GM19397 (cell line): ENCODE data around the gene ENPP7.

Experiments
- ATAC-seq: cut with Tn5 transposase; IDR thresholded peaks from one replicate; pipeline ENCODE4 v1.9.1; 2021; ENCODE audit warnings: mild to moderate bottlenecking, moderate library complexity; ENCODE audit not compliant: unreplicated experiment

The ENPP7 gene, protein sequence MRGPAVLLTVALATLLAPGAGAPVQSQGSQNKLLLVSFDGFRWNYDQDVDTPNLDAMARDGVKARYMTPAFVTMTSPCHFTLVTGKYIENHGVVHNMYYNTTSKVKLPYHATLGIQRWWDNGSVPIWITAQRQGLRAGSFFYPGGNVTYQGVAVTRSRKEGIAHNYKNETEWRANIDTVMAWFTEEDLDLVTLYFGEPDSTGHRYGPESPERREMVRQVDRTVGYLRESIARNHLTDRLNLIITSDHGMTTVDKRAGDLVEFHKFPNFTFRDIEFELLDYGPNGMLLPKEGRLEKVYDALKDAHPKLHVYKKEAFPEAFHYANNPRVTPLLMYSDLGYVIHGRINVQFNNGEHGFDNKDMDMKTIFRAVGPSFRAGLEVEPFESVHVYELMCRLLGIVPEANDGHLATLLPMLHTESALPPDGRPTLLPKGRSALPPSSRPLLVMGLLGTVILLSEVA

DNA sequence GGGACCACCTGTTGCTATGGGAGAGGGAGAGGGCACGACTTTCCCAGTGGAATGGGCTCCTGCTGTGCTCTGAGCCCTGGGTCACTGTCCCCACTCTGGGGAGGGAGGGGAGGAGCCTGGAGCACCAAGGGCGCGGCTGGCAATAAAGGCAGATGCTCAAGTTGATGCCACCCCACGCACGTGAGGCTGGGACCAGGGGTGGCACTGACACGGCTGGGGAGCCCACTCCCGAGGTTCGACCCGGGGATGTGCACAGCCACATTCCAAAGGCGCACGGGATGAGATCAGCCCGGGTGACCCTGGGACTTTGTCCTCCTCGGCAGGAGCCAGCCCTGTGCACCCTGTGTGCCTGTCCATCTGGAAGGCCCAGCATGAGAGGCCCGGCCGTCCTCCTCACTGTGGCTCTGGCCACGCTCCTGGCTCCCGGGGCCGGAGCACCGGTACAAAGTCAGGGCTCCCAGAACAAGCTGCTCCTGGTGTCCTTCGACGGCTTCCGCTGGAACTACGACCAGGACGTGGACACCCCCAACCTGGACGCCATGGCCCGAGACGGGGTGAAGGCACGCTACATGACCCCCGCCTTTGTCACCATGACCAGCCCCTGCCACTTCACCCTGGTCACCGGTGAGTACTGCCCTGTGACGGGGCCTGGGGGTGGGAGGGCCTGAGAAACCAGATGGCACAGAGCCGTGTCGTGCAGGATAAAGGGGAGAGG is at the start of gene ENPP7:
Gene ENPP7, plus strand, starts transcription at position 175 of the 715 bp plus-strand sequence. Its CDS starts 197 bp downstream, at position 372.
- ATAC-seq: no peak

DNA sequence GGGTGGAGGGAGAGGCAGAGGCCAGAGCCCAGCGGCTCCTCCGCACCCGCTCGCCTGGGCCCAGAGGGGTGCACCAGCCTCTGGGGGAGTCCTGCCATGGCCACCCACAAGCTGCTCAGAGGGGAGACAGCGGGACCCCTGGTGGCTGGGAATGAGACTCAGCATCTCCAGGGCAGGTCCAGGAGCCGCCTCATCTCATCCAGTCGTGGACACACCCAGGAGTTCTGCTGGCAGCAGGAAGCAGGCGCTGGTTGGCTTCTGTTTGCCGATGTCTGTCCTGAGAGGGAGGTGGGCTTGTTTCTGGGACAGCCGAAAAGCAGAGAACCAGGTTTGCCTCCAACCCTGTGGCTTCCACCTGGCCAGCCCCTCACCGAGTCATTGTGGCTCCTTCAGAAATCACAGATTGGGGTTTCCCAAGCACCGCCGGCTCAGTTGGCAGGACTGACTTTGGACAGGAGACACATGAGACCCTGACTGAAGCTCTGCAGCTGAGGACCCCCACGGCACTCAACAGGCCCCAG is 49.6 kb upstream of the ENPP7 start:
- ATAC-seq: no peak

DNA sequence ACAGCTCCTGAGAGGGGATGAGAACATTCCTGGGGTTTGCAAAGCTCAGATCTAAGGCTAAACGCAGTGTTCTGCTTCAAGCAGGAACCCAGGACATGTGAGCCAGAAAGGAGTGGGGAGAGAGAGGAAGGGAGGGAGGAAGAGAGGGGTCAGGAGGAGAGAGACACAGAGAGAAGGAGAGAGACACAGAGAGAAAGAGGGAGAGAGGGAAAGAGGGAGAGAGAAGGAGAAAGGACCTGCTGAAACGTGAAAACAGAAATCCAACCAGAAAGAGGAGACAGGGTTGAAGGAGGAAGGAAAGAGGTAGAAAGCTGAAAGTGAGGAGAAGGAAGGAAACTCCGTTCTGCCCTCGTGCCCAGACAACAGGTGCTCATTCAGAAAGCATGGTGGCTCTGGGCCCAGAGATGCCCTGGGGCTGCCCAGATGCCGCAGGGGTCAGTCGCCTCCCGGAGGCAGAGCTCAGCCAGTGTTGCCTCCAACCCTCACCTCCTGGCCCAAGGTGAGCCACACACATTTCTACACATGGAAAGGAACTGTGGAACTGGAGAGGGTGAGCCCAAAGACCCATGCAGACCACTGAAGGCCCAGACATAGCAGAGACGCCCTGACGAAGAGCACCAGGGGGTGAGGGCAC is 49.0 kb upstream of the ENPP7 start:
- no peak for ATAC-seq

DNA sequence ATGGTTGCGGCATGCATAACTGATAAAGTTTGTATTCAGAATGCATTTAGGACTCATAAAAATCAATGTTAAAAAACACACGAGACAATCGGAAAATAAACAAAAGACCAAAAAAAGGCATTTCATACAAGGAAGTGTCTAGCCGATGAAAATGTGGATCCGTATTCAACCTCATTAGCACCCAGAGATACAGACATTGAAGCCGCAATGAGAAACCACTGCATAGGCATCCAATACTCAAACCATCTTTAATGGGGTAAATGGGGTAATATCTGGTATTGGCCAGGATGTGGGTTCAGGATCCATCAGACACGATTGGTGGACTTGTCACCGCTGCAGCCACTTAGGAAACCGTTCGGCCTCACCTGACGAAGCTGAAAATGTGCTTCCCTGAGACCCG is 47.4 kb upstream of the ENPP7 start:
- no peak for ATAC-seq

DNA sequence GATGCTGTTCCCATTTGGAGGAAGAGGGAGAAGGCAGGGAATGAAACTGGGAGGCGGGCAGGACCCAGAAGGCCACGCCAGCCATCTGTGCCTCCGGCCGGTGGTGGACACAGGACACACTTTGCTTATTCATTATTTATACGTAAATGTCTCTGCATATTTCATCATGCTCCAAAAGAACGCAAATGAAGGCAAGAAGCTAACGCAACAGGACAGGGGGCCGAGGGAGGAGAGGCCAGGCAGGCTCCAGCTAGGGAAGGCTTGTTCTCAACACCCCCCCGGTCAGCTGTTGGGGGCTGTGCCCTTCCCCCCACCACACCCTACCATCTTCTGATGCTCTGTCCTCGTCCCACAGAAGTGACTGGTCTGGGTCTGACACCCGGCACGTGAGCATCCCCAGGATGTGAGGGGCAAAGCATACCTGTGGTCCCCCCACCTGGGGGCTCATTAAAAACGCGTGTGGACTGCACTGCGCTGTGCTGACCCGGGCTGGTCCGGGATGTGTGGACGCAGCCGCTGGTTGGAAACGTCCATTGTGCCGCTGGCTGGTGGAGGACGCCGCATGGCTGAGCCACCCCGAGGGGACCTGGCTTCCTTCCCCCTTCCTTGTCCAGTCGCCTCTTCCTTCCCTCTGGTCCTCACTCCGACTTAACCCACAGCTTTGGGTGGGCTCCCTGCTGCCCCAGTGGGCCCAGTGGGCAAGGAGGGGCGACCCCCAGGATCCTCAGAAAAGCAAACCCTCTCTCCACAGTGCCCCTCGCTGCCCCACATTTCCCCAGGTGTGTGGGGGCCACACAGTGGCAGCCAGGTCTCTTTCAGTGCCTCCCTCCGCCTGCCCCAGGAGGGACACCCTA is 46.4 kb upstream of the ENPP7 start:
- ATAC-seq: no peak

DNA sequence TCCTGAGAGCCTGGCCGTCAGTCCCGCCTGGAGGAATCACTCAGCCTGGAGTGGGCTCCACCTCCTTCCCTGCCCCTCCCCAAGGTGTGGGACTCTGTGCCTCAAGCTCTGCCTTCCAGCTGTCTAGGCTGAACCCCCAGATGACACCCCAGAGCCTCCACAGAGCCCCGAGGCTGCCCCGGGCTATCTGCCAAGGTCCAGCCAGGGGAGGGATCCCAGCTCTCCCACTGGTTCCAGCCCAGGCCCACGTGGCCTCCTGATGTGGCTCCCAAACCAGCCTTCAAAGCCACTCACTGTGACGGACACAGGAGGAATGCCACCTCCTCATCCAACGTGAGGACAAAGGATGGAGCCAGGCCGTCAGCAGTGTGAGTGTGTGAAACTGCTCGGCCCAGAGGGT is 45.6 kb upstream of the ENPP7 start:
- ATAC-seq: no peak

DNA sequence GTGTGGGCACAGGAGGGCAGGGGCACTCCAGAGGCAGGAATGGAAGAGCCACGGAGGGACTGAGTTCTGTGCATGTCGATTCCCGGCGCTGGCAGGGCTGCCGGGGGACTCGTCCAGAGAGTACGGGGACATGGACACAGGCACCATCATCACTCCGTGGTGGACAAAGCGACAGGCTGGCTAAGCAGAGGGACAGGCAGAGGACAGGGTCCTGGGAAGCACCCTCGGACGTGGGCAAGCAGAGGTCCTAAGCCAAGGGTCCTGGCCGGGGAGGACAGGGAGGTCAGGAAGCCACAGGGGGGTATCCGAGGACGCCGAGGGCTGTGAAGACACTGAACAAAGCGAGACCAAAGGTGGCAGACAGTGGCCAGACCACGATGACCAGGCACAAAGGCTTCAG is 44.3 kb upstream of the ENPP7 start:
- no peak for ATAC-seq

DNA sequence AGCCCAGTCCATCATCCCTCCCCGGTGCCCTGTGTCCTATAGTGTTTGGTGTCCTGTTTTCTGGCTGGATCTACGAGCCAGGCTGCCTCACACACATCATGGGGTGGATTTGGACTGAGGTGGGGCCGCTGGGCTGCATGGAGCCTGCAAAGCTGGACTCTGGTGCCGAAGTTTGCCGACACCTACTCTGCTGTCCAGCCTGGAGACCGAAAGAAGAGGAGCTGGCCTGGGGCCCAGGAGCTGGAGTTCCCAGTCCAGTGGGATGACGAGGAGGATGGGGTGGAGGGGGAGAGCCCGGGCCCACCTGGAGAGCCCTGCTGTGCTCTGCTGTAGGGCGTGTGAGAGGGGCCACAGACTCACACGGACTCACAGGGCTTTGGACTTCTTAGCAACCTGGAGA is 40.3 kb upstream of the ENPP7 start:
- ATAC-seq: no peak

DNA sequence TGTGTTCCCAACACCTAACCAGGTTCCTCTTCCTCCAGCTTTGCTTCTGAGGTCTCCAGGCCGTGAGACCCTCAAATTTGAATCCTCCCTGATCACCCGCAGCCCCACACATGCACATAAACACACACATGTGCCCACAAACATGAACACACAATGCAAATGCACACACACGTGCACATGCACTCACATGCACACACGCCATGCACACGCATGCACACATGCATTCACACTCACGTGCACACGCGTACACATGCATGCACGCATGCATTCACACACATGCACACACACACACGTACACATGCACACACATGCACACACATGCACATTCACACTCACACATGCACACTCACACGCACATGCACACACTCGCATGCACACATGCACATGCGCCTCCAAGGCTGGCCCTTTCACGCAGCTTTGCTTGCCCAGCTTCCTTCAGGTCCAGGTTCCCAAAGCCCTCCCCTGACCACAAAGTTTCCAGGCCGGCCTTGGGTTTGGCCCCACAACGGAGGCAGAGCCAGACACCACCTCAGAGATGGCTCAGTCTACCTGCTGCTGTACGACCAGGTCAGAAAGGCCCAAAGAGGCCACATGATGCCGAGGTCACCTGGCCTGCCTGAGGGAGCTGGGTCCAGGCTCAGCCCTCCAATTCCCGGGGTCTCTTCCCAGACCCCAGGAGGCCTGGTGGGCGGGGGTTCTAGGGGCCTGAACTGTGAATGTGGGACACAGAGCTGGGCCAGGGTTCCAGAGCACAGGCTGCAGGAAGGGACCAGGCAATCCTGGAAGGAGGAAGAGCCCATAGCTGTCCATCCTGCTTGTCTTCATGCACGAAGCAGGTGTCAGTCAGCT is 39.5 kb upstream of the ENPP7 start:
- ATAC-seq: no peak

DNA sequence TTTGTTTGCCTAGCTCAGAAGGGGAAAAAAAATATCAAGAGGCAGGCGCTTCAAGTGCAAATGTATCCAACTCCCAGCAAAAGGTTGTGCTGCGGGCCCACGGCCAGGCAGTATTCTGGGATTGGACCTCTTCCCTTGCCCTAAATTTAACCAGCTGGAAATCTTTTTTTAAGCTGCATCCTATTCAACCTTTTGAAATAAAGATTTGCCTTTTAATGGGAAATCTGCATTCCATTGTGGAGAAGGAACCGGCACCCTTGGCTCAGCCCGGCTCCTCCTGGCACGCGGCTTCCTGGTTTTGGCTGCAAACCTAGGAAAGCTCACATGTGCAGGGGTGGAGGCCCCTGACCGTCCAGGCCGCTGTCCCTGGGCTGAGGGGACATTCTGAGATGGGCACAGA is 38.8 kb upstream of the ENPP7 start:
- no peak for ATAC-seq

DNA sequence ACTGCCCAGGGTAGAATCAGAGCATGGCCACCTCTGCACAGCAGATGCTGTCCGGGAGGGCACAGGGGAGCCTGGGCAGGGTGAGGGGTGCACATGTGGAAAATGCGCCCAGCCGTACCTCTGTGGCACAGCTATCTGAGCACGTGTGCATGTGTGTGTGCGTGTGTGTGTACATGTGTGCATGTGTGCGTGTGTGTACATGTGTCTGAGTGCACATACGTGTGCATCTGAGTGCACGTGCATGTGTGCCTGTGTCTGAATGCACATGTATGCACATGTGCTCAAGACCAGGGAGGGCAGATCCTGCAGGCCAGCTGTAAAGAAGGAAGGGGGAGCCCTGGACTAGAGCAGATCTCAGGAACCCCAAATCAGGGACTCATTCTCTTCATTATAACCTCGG is 37.3 kb upstream of the ENPP7 start:
- ATAC-seq: no peak

DNA sequence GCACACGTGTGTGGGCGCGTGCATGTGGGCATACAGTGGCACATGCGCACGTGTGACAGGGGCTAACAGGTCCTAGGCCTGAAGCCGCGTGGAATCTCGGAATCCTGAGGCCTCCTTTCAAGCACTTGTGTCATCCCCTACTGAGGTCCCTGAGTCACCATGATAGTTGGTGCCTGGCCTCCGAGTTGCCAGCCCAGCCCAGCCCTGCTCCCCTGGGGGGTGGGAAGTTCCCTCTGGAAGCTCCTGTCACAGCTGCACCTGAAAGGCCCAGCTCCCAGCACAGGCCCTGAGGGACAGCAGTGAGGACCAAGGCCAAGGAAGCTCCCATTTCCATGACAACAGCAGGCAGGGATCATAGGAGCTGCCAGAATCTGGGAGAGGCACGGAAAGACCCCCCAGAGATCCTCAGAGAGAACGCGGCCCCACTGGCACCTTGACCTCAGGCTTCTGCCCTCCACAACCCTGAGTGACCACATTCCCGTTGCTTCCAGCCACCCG is 35.4 kb upstream of the ENPP7 start:
- ATAC-seq: no peak

DNA sequence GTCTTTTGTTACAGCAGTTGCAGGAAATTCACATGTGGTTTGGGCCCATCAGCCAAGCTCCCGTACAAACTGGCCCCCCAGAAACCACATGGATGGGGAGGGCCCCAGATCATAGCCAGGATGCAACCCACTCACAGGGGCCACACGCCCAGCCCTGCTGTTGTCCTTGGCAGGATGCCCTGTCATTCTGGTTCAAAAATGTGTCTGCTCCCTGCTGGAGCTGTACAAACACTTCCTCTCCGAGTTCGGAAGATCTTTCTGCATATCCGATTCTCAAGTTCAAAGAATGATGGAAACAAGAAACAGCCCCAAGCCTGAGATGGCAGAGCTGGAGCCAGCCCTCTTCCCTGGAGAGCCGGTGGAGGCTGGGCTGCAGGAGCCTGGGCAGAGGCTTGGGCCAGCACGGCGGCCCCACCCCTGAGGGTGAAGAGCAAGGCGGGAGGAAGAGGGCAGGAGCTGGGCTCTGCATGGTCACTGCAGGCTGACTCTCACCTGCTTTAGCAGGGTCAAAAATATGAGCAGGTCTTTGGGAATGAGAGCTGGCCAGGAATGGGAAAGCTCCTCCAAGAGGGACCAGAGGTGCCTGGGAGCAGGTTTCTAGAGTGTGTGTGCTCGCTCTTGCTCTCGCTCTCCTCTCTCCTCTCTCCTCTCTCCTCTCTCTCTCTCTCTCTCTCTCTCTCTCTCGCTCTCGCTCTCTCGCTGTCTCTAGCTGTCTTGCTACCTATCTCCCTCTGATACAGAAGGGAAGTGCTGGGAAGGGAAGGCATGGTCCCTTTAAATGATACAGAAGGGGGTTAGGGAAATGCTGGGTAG is 34.7 kb upstream of the ENPP7 start:
- no peak for ATAC-seq

DNA sequence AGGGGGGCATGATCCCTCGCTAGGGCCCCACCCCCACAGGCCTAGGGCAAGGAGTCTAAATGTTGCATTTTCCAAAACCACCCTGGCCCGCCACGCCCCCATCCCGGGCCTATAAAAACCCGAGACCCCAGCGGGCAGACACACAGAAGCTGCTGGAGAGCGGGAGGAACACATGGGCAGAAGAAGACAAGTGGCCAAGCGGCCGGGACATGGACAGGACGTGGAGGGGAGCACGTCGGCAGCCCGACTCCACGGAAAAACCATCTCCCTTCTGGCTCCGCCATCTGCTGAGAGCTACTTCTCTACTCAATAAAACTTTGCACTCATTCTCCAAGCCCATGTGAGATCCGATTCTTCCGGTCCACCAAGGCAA is 34.1 kb upstream of the ENPP7 start:
- ATAC-seq: no peak

DNA sequence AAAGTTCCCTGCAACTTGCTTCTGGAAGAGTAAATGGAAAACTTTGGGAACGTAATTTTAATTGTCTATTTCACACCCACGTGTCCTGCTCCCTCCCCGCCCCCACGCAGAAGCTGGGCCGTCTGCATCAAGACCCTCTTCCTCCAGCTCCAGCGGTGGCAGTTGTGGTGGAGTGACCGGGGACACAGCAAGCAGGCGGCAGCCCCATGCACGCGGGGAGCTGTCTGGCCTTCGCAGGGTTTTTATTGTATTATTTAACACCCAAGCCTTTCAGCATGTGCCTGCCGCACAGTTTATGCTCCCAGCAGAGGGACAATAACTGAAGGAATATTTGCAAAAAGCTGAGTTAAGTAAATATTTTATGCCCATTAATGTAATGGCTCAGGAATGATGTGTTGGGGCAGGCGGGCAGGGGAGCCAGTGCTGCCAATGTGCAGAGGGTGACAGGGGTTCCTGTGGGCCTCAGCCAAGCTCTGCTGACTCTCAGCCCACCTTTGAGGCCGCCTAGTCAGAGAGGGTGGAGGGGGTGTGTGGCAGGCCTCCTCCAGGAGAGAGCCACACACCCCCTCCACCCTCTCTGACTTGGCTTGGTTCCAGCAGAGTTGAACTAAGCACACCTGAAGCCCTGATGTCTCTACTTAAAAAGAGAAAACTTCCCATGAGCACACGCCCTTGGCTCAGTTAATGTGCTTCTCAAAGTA is 32.4 kb upstream of the ENPP7 start:
- no peak for ATAC-seq

DNA sequence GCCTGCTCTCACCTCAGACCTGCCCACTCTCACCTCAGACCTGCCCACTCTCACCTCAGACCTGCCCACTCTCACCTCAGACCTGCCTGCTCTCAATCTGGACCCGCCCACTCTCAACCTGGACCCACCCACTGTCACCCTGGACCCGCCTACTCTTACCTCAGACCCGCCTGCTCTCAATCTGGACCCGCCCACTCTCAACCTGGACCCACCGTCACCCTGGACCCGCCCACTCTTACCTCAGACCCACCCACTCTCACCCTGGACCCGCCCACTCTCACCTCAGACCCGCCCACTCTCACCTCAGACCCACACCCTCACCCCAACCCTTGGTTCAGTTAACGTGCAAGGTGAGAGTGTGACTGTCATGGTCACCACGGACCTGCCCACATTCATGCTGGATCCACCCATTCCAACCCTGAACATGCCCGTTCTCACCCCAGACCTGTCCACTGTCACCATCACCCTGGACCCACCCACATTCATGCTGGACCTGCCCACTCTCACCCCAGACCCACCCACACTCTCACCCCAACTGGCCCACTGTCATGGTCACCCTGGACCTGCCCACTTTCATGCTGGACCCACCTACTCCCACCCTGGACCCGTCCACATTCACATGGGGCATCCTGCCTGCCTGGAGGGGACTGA is 31.2 kb upstream of the ENPP7 start:
- no peak for ATAC-seq

DNA sequence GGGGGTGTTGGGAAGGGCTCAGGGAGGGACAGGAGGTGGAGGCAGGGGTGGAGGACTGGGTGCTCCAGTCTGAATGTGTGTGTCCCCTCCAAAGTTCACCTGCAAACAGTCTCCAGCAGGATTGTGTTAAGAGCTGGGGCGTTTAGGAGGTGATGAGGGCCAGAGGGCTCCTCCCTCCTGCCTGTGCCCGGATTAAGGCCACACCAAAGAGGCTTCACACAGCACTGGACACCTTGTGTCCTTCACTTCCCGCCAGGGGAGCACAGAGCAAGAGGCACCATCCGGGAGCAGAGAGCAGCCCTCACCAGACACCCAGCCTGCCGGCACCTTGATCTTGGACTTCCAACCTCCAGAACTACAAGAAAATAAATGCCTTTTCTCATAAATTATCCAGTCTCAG is 30.2 kb upstream of the ENPP7 start:
- no peak for ATAC-seq

DNA sequence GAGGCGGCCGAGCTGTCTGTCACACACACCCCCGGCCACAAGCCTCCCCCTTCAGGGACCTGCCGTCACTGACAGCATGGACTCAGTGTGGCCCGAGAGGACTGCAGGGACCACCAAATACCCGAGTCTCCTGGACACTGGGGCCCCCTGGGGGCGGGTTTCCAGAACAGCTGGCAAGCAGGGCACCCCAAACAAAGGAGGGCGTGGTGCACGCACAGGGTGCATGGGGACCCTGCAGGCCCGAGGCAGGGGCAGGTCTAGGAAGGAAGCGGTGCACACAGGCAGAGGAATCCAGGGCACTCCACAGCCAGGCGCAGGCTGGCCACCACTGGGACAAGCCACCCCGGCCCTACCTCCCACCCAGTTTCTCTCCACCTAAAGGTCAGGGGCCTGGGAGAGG is 28.7 kb upstream of the ENPP7 start:
- no peak for ATAC-seq
